AG04450 (cell line): ENCODE data around the gene PDXP. TPM values are rescaled to one million over a fixed set of nuclear protein-coding genes. Genes with fewer than 3 reads are reported as not detected.

Experiments
- CTCF ChIA-PET: fragments of 300-600, 350-600 bp; formaldehyde crosslinking; extraction: SDS; loops from one replicate; lab custom pipeline; 2022; ENCODE audit warnings: antibody characterized with exemption, inconsistent platforms; lab: Charles Lee
- POLR2A ChIA-PET: fragments of 350-600 bp; formaldehyde crosslinking; extraction: SDS; loops from one replicate; lab custom pipeline; 2021; ENCODE audit warnings: antibody characterized with exemption, inconsistent platforms; lab: Yijun Ruan, JAX
- DNase-seq: peaks from one replicate; pipeline ENCODE4 v3.0.0-alpha.2; 2011; ENCODE audit warnings: low read depth, low spot score
- H3K27ac ChIP-seq: one replicate; pipeline ENCODE4 v1.5.1; 2012; ENCODE audit warnings: low read depth, low read length, control low read depth
- H3K27me3 ChIP-seq: one replicate; pipeline ENCODE4 v1.6.0; 2012; ENCODE audit warnings: low read length; ENCODE audit not compliant: control insufficient read depth, insufficient read depth
- H3K4me3 ChIP-seq: 2 replicates; pipeline ENCODE4 v1.5.1; 2011; ENCODE audit warnings: mild to moderate bottlenecking, low read depth, low read length, control low read depth
- H3K9me3 ChIP-seq: 2 replicates; pipeline ENCODE4 v1.5.1; 2012; ENCODE audit warnings: low read length; ENCODE audit not compliant: control insufficient read depth, insufficient read depth
- CTCF ChIP-seq: IDR thresholded peaks from 2 replicates; pipeline ENCODE4 v1.5.1; 2011; ENCODE audit warnings: low read depth, low read length, control low read depth, inconsistent platforms
- polyA plus RNA-seq: library from polyadenylated mRNA; depleted of rRNA; stranded (reverse); fragments of >200 nt; gene quantifications from 2 replicates; pipeline ENCODE4 v1.2.3, GENCODE V29; 2011

PDXP gene
- polyA plus RNA-seq, 1 experiment, result 11.7 TPM

- no peak for TF ChIP-seq CTCF
- Histone ChIP-seq H3K27ac (peak overlapping the region; percentile 11), H3K9me3 (no peaks in the 10 kb centered on the region), H3K4me3 (no peak overlapping the region), H3K27me3 (no peaks in the 10 kb centered on the region)
- ChIA-PET CTCF (interaction anchor here (0.9 to 4.1 kb wide), 6 partner anchors 11 to 84 kb away, joined by 3 to 101 read pairs (median 16); partner anchors contain the start of genes NOL12 and PDXP), POLR2A (interaction anchor here (2.8 kb wide), 1 partner anchor 34 kb away, joined by 31 read pairs; the partner anchor contains the start of gene LGALS1)
- no peak for DNase-seq
These were observed 17.0 kb upstream of the PDXP start for GRCh38 chr22:37641561-37641949.

- H3K9me3 ChIP-seq, result no peaks in the 10 kb centered on the region
- CTCF ChIA-PET, result interaction anchor here (0.5 to 4.1 kb wide), 50 partner anchors 9 to 342 kb away, joined by 3 to 101 read pairs (median 6); partner anchors contain the start of genes GGA1, LGALS1, NOL12 and PDXP
- no peaks in the 10 kb centered on the region for H3K27me3 ChIP-seq
- peak; percentile 11 for DNase-seq
- H3K4me3 ChIP-seq, result no peak overlapping the region
- POLR2A ChIA-PET, result interaction anchor here (0.6 to 2.8 kb wide), 10 partner anchors 8 to 161 kb away, joined by 3 to 31 read pairs (median 6); partner anchors contain the start of genes LGALS1, NOL12 and PDXP
- peak; percentile 96 for TF ChIP-seq CTCF
- no peak overlapping the region for H3K27ac ChIP-seq
These were observed 15.2 kb upstream of the PDXP start for GRCh38 chr22:37643225-37643847.

- no peak for TF ChIP-seq CTCF
- H3K9me3 ChIP-seq, result no peaks in the 10 kb centered on the region; the same call in 1 of the 2 replicates
- no peak overlapping the region for H3K27ac ChIP-seq
- POLR2A ChIA-PET, result no interaction called here
- H3K27me3 ChIP-seq, result no peaks in the 10 kb centered on the region
- DNase-seq, result no peak
- CTCF ChIA-PET, result no interaction called here
- no peak overlapping the region for H3K4me3 ChIP-seq
These were observed 11.2 kb upstream of the PDXP start for GRCh38 chr22:37647317-37647716.

GRCh38 chr22:37647928-37648327 is 10.6 kb upstream of the PDXP start:
- no peaks in the 10 kb centered on the region for H3K27me3 ChIP-seq
- TF ChIP-seq CTCF, result no peak
- ChIA-PET CTCF (no interaction called here), POLR2A (no interaction called here)
- no peak overlapping the region for H3K27ac ChIP-seq
- no peak for DNase-seq
- no peak overlapping the region for H3K4me3 ChIP-seq
- no peaks in the 10 kb centered on the region; the same call in 1 of the 2 replicates for H3K9me3 ChIP-seq

GRCh38 chr22:37650463-37651136 is 7.9 kb upstream of the PDXP start:
- Histone ChIP-seq H3K9me3 (no peaks in the 10 kb centered on the region; the same call in 1 of the 2 replicates), H3K4me3 (no peak overlapping the region), H3K27ac (no peak overlapping the region), H3K27me3 (no peaks in the 10 kb centered on the region)
- no peak for TF ChIP-seq CTCF
- POLR2A ChIA-PET, result interaction anchor here (0.8 kb wide), 1 partner anchor 17 kb away, joined by 3 read pairs; no protein-coding TSS in a partner anchor
- CTCF ChIA-PET, result no interaction called here
- no peak for DNase-seq
